ENCODE measurements around the gene CDC42.
A peak's percentile ranks its signal among the peaks of the same experiment; 100 is the strongest.

The CDC42 gene

GRCh38 chr1:22089134-22089571, 36.6 kb downstream of the CDC42 start:
- H3K36me3 ChIP-seq (ENCODE audit: insufficient read depth, low read length): peaks cover 57% of the 10 kb centered on the region
- H3K27me3 ChIP-seq (ENCODE audit: insufficient read depth, low read length, poor library complexity, severe bottlenecking): no peaks in the 10 kb centered on the region
- H3K4me1 ChIP-seq (ENCODE audit: insufficient read depth, low read length, poor library complexity, severe bottlenecking): peaks cover 43% of the 10 kb centered on the region
- peaks cover 18% of the 10 kb centered on the region for H3F3A ChIP-seq (ENCODE audit: low read depth)
- no peak for TF ChIP-seq EZH2phosphoT487 (IDR thresholded peaks at IDR 0.05; ENCODE audit: borderline replicate concordance)
- TF ChIP-seq CTCF (conservative IDR thresholded peaks at IDR 0.05; ENCODE audit: low read length): no peak
- H3K79me2 ChIP-seq (ENCODE audit: insufficient read depth, low read length): peaks cover 88% of the 10 kb centered on the region
- no peaks in the 10 kb centered on the region for H3K9me2 ChIP-seq (replicated peaks; ENCODE audit: low read depth, low read length)
- H3K9ac ChIP-seq (ENCODE audit: low read depth, low read length, poor library complexity, severe bottlenecking): peak overlapping the region; percentile 72
- H2AFZ ChIP-seq (ENCODE audit: low read length): no peak overlapping the region
- H4K20me1 ChIP-seq (ENCODE audit: insufficient read depth, low read length, poor library complexity, severe bottlenecking): peaks cover 67% of the 10 kb centered on the region
- no peaks in the 10 kb centered on the region for H3K9me3 ChIP-seq (ENCODE audit: insufficient read depth, low read depth, low read length)
- H3K4me2 ChIP-seq (ENCODE audit: low read depth, low read length, poor library complexity, severe bottlenecking): peak overlapping the region; percentile 85
- H3K4me3 ChIP-seq (ENCODE audit: low read length, poor library complexity, severe bottlenecking): peak overlapping the region; percentile 68

GRCh38 chr1:22089787-22090186, 37.3 kb downstream of the CDC42 start:
- Histone ChIP-seq H3K9ac (ENCODE audit: low read depth, low read length, poor library complexity, severe bottlenecking) (peak overlapping the region; percentile 72), H2AFZ (ENCODE audit: low read length) (no peak overlapping the region), H3K36me3 (ENCODE audit: insufficient read depth, low read length) (peaks cover 58% of the 10 kb centered on the region), H3K79me2 (ENCODE audit: insufficient read depth, low read length) (peaks cover 83% of the 10 kb centered on the region), H3F3A (ENCODE audit: low read depth) (peaks cover 18% of the 10 kb centered on the region), H3K4me3 (ENCODE audit: low read length, poor library complexity, severe bottlenecking) (peak overlapping the region; percentile 68), H3K9me3 (ENCODE audit: insufficient read depth, low read depth, low read length) (no peaks in the 10 kb centered on the region), H3K27me3 (ENCODE audit: insufficient read depth, low read length, poor library complexity, severe bottlenecking) (no peaks in the 10 kb centered on the region), H3K4me1 (ENCODE audit: insufficient read depth, low read length, poor library complexity, severe bottlenecking) (peaks cover 43% of the 10 kb centered on the region), H3K4me2 (ENCODE audit: low read depth, low read length, poor library complexity, severe bottlenecking) (peak overlapping the region; percentile 85), H4K20me1 (ENCODE audit: insufficient read depth, low read length, poor library complexity, severe bottlenecking) (peaks cover 60% of the 10 kb centered on the region), H3K9me2 (replicated peaks; ENCODE audit: low read depth, low read length) (no peaks in the 10 kb centered on the region)
- TF ChIP-seq EZH2phosphoT487 (IDR thresholded peaks at IDR 0.05; ENCODE audit: borderline replicate concordance) (no peak), CTCF (conservative IDR thresholded peaks at IDR 0.05; ENCODE audit: low read length) (no peak)

DNA sequence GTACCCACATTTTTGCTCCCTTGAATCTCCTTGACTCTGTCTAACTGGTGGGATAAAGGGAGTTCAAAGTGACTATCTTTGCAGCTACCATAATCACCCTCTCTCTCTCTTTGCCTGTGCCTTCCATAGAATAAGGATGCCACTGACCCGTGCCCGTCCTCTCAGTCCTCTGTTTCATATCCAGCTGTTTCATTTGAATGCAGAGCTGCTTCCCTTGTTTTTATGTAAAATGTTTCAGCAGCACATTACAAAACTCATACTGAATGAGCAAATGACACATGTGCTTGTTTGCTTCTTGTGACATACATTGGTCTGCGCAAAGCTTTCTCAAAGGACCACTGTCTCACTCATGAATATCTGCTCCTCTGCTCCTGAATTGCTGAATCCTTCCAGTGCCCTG, 38.4 kb downstream of the CDC42 start:
- Histone ChIP-seq H3K4me3 (ENCODE audit: low read length, poor library complexity, severe bottlenecking) (peak overlapping the region; percentile 68), H4K20me1 (ENCODE audit: insufficient read depth, low read length, poor library complexity, severe bottlenecking) (peaks cover 52% of the 10 kb centered on the region), H3K79me2 (ENCODE audit: insufficient read depth, low read length) (peaks cover 79% of the 10 kb centered on the region), H3K9me2 (replicated peaks; ENCODE audit: low read depth, low read length) (no peaks in the 10 kb centered on the region), H3K27me3 (ENCODE audit: insufficient read depth, low read length, poor library complexity, severe bottlenecking) (no peaks in the 10 kb centered on the region), H3K4me1 (ENCODE audit: insufficient read depth, low read length, poor library complexity, severe bottlenecking) (peaks cover 43% of the 10 kb centered on the region), H3K9ac (ENCODE audit: low read depth, low read length, poor library complexity, severe bottlenecking) (peak overlapping the region; percentile 72), H3K9me3 (ENCODE audit: insufficient read depth, low read depth, low read length) (no peaks in the 10 kb centered on the region), H3F3A (ENCODE audit: low read depth) (peaks cover 18% of the 10 kb centered on the region), H2AFZ (ENCODE audit: low read length) (no peak overlapping the region), H3K4me2 (ENCODE audit: low read depth, low read length, poor library complexity, severe bottlenecking) (peak overlapping the region; percentile 85), H3K36me3 (ENCODE audit: insufficient read depth, low read length) (peaks cover 66% of the 10 kb centered on the region)
- no peak for TF ChIP-seq EZH2phosphoT487 (IDR thresholded peaks at IDR 0.05; ENCODE audit: borderline replicate concordance)
- no peak for TF ChIP-seq CTCF (conservative IDR thresholded peaks at IDR 0.05; ENCODE audit: low read length)
